ENCODE results near the gene ITGA8. TPM values are rescaled to one million over a fixed set of nuclear protein-coding genes. Genes with fewer than 3 reads are reported as not detected.
"Not testable (repeated sequence)": the region's sequence is repeated elsewhere in the genome, so short reads cannot be mapped to it uniquely, and the experiment has no call there.

Gene ITGA8
- polyA plus RNA-seq, 4 donors, result 43.1 to 51.2 (median 49.5) TPM

- DNase-seq (ENCODE audit: low read depth in 4 of 4, low spot score in 3 of 4), result no peak
Measured at GRCh38 chr10:15695852-15696251, 23.9 kb downstream of the ITGA8 start.

GRCh38 chr10:15690031-15690430, 29.7 kb downstream of the ITGA8 start:
- no peak for DNase-seq (ENCODE audit: low read depth in 4 of 4, low spot score in 3 of 4)

- no peak for DNase-seq (ENCODE audit: low read depth in 4 of 4, low spot score in 3 of 4)
Measured at GRCh38 chr10:15684768-15685167, 35.0 kb downstream of the ITGA8 start.

GRCh38 chr10:15681076-15681475, 38.6 kb downstream of the ITGA8 start:
- DNase-seq (ENCODE audit: low read depth in 4 of 4, low spot score in 3 of 4), result no peak

- DNase-seq (ENCODE audit: low read depth in 4 of 4, low spot score in 3 of 4), result no peak
Measured at GRCh38 chr10:15678851-15679250, 40.9 kb downstream of the ITGA8 start.

- no peak for DNase-seq (ENCODE audit: low read depth in 4 of 4, low spot score in 3 of 4)
Measured at GRCh38 chr10:15672469-15672868, 47.3 kb downstream of the ITGA8 start.

GRCh38 chr10:15670880-15671279, 48.8 kb downstream of the ITGA8 start:
- DNase-seq (ENCODE audit: low read depth in 4 of 4, low spot score in 3 of 4), result no peak

- DNase-seq (ENCODE audit: low read depth in 4 of 4, low spot score in 3 of 4), result no peak
Measured at GRCh38 chr10:15661574-15661973, 58.1 kb downstream of the ITGA8 start.

GRCh38 chr10:15660990-15661389, 58.7 kb downstream of the ITGA8 start:
- DNase-seq (ENCODE audit: low read depth in 4 of 4, low spot score in 3 of 4), result no peak

GRCh38 chr10:15658069-15658702, 61.5 kb downstream of the ITGA8 start:
- no peak for DNase-seq (ENCODE audit: low read depth in 4 of 4, low spot score in 3 of 4)

GRCh38 chr10:15652757-15653156, 67.0 kb downstream of the ITGA8 start:
- no peak for DNase-seq (ENCODE audit: low read depth in 4 of 4, low spot score in 3 of 4)

- DNase-seq (ENCODE audit: low read depth in 4 of 4, low spot score in 3 of 4), result no peak
Measured at GRCh38 chr10:15652117-15652516, 67.6 kb downstream of the ITGA8 start.

- no peak for DNase-seq (ENCODE audit: low read depth in 4 of 4, low spot score in 3 of 4)
Measured at GRCh38 chr10:15651175-15651574, 68.5 kb downstream of the ITGA8 start.

GRCh38 chr10:15642095-15642494, 77.6 kb downstream of the ITGA8 start:
- no peak for DNase-seq (ENCODE audit: low read depth in 4 of 4, low spot score in 3 of 4)

GRCh38 chr10:15640536-15641085, 79.1 kb downstream of the ITGA8 start:
- no peak for DNase-seq (ENCODE audit: low read depth in 4 of 4, low spot score in 3 of 4)

- no peak for DNase-seq (ENCODE audit: low read depth in 4 of 4, low spot score in 3 of 4)
Measured at GRCh38 chr10:15636446-15636845, 83.3 kb downstream of the ITGA8 start.

- DNase-seq (ENCODE audit: low read depth in 4 of 4, low spot score in 3 of 4), result no peak
Measured at GRCh38 chr10:15632456-15633091, 87.1 kb downstream of the ITGA8 start.

GRCh38 chr10:15631205-15631604, 88.5 kb downstream of the ITGA8 start:
- not testable (repeated sequence) for DNase-seq (ENCODE audit: low read depth in 4 of 4, low spot score in 3 of 4)

- DNase-seq (ENCODE audit: low read depth in 4 of 4, low spot score in 3 of 4), result no peak
Measured at GRCh38 chr10:15630353-15630752, 89.4 kb downstream of the ITGA8 start.

GRCh38 chr10:15627617-15628196, 92.0 kb downstream of the ITGA8 start:
- no peak for DNase-seq (ENCODE audit: low read depth in 4 of 4, low spot score in 3 of 4)

- no peak for DNase-seq (ENCODE audit: low read depth in 4 of 4, low spot score in 3 of 4)
Measured at GRCh38 chr10:15626937-15627336, 92.8 kb downstream of the ITGA8 start.

- no peak for DNase-seq (ENCODE audit: low read depth in 4 of 4, low spot score in 3 of 4)
Measured at GRCh38 chr10:15625261-15625660, 94.5 kb downstream of the ITGA8 start.

Data from right renal pelvis (tissue), 4 donors.